MM.1S (cell line): ENCODE results near the gene CMTM4.

Experiments
- DNase-seq: peaks from one replicate; pipeline ENCODE4 v3.0.0-alpha.2; 2015
- H2AFZ ChIP-seq: fragments of 300-600 bp; sonication (generic); 2 replicates; pipeline ENCODE4 v1.6.0; 2016; ENCODE audit warnings: antibody characterized with exemption, low read length
- H3F3A ChIP-seq: fragments of 300-600 bp; sonication (generic); 2 replicates; pipeline ENCODE4 v1.6.1; 2016; ENCODE audit warnings: mild to moderate bottlenecking, antibody characterized with exemption, low read length, moderate library complexity, mixed read lengths; ENCODE audit not compliant: insufficient read depth
- H3K27ac ChIP-seq: fragments of 300-600 bp; sonication (generic); 2 replicates; pipeline ENCODE4 v1.5.1; 2016; ENCODE audit warnings: mild to moderate bottlenecking, low read length
- H3K27me3 ChIP-seq: fragments of 300-600 bp; sonication (generic); replicated peaks from 2 replicates; pipeline ENCODE4 v1.6.0; 2016; ENCODE audit warnings: low read length; ENCODE audit not compliant: insufficient read depth
- H3K36me3 ChIP-seq: fragments of 300-600 bp; sonication (generic); replicated peaks from 2 replicates; pipeline ENCODE4 v1.6.1; 2016; ENCODE audit warnings: mild to moderate bottlenecking, low read length, mixed read lengths; ENCODE audit not compliant: insufficient read depth
- H3K4me1 ChIP-seq: fragments of 300-600 bp; sonication (generic); 2 replicates; pipeline ENCODE4 v1.6.1; 2016; ENCODE audit warnings: low read length, mixed read lengths
- H3K4me2 ChIP-seq: fragments of 300-600 bp; sonication (generic); 2 replicates; pipeline ENCODE4 v1.6.0; 2016; ENCODE audit warnings: low read depth, low read length
- H3K4me3 ChIP-seq: fragments of 300-600 bp; sonication (generic); 2 replicates; pipeline ENCODE4 v1.5.1; 2016; ENCODE audit warnings: low read length, mixed read lengths
- H3K79me2 ChIP-seq: fragments of 300-600 bp; sonication (generic); 2 replicates; pipeline ENCODE4 v1.6.1; 2016; ENCODE audit warnings: mixed run types, low read length, mixed read lengths
- H3K9ac ChIP-seq: fragments of 300-600 bp; sonication (generic); 2 replicates; pipeline ENCODE4 v1.6.1; 2016; ENCODE audit warnings: low read length, mixed read lengths
- H3K9me2 ChIP-seq: fragments of 300-600 bp; sonication (generic); replicated peaks from 2 replicates; pipeline ENCODE4 v1.6.1; 2016; ENCODE audit warnings: mild to moderate bottlenecking, low read length, mixed read lengths; ENCODE audit not compliant: insufficient read depth
- H3K9me3 ChIP-seq: fragments of 300-600 bp; sonication (generic); replicated peaks from 2 replicates; pipeline ENCODE4 v1.6.1; 2016; ENCODE audit warnings: mild to moderate bottlenecking, low read length, mixed read lengths; ENCODE audit not compliant: insufficient read depth
- H4K20me1 ChIP-seq: fragments of 300-600 bp; sonication (generic); 2 replicates; pipeline ENCODE4 v1.6.1; 2016; ENCODE audit warnings: mild to moderate bottlenecking, low read length, moderate library complexity, mixed read lengths; ENCODE audit not compliant: insufficient read depth
- CTCF ChIP-seq: fragments of 300-600 bp; sonication (generic); IDR thresholded peaks from 2 replicates; pipeline ENCODE4 v1.5.1; 2016; ENCODE audit warnings: antibody characterized with exemption, low read length, mixed read lengths
- EZH2 ChIP-seq: fragments of 300-600 bp; sonication (generic); optimal IDR thresholded peaks from 2 replicates; pipeline ENCODE3; 2017; ENCODE audit warnings: low read depth, mild to moderate bottlenecking, antibody characterized with exemption, low read length, mixed read lengths
- EZH2phosphoT487 ChIP-seq: fragments of 300-600 bp; sonication (generic); IDR thresholded peaks from 2 replicates; pipeline ENCODE4 v1.6.1; 2018; ENCODE audit warnings: antibody characterized with exemption, low read length

The CMTM4 gene

GRCh38 chr16:66717776-66718175 is 21.2 kb upstream of the CMTM4 start:
- DNase-seq = no peak

GRCh38 chr16:66717112-66717675 is 20.7 kb upstream of the CMTM4 start:
- DNase-seq = no peak
- Histone ChIP-seq H3F3A (no peaks in the 10 kb centered on the region), H3K9ac (no peak overlapping the region), H3K27ac (no peak overlapping the region), H3K4me3 (no peak overlapping the region), H3K36me3 (no peaks in the 10 kb centered on the region), H3K4me2 (no peak overlapping the region), H3K79me2 (no peaks in the 10 kb centered on the region), H3K27me3 (no peaks in the 10 kb centered on the region), H4K20me1 (no peaks in the 10 kb centered on the region), H2AFZ (no peak overlapping the region), H3K9me3 (no peaks in the 10 kb centered on the region), H3K4me1 (no peaks in the 10 kb centered on the region), H3K9me2 (no peaks in the 10 kb centered on the region)
- TF ChIP-seq EZH2phosphoT487 = no peak
- TF ChIP-seq CTCF = peak; percentile 6; the same call in 1 of the 2 replicates

More at GRCh38 chr16:66717776-66718175, 21.2 kb upstream of the CMTM4 start:
- no peaks in the 10 kb centered on the region for H3F3A ChIP-seq
- no peaks in the 10 kb centered on the region for H4K20me1 ChIP-seq
- H3K27me3 ChIP-seq = no peaks in the 10 kb centered on the region
- H3K27ac ChIP-seq = no peak overlapping the region
- H3K79me2 ChIP-seq = no peaks in the 10 kb centered on the region
- H3K4me1 ChIP-seq = no peaks in the 10 kb centered on the region
- no peak overlapping the region for H3K4me3 ChIP-seq
- H3K9me2 ChIP-seq = no peaks in the 10 kb centered on the region
- no peak overlapping the region for H3K9ac ChIP-seq
- H3K4me2 ChIP-seq = no peak overlapping the region
- H3K36me3 ChIP-seq = no peaks in the 10 kb centered on the region
- no peaks in the 10 kb centered on the region for H3K9me3 ChIP-seq
- no peak overlapping the region for H2AFZ ChIP-seq
- TF ChIP-seq CTCF = no peak
- TF ChIP-seq EZH2phosphoT487 = no peak
- TF ChIP-seq EZH2 = no peak

GRCh38 chr16:66714654-66715307 is 18.2 kb upstream of the CMTM4 start:
- Histone ChIP-seq H4K20me1 (no peaks in the 10 kb centered on the region), H3K27ac (no peak overlapping the region), H3K27me3 (no peaks in the 10 kb centered on the region), H3K9ac (no peak overlapping the region), H3F3A (no peaks in the 10 kb centered on the region), H3K36me3 (no peaks in the 10 kb centered on the region), H3K79me2 (no peaks in the 10 kb centered on the region), H3K9me2 (no peaks in the 10 kb centered on the region), H2AFZ (no peak overlapping the region), H3K4me3 (no peak overlapping the region), H3K4me2 (no peak overlapping the region), H3K9me3 (no peaks in the 10 kb centered on the region), H3K4me1 (no peaks in the 10 kb centered on the region)
- no peak for DNase-seq
- TF ChIP-seq CTCF = no peak
- no peak for TF ChIP-seq EZH2
- TF ChIP-seq EZH2phosphoT487 = no peak
